ENCODE data around the gene PPARD.

The PPARD gene

GRCh38 chr6:35403544-35404442 is 61.4 kb downstream of the PPARD start:
- Histone ChIP-seq H3K36me3 (no peaks in the 10 kb centered on the region), H3K4me1 (no peaks in the 10 kb centered on the region), H3K27ac (no peak overlapping the region), H3K9me3 (no peaks in the 10 kb centered on the region), H3K4me3 (no peak overlapping the region), H3K27me3 (no peaks in the 10 kb centered on the region)
- no peak for DNase-seq
- TF ChIP-seq CTCF (IDR thresholded peaks at IDR 0.05) = no peak
- intact Hi-C loops (cut with DNase I; ENCODE audit: low total_unique reads) = no loop called here

DNA sequence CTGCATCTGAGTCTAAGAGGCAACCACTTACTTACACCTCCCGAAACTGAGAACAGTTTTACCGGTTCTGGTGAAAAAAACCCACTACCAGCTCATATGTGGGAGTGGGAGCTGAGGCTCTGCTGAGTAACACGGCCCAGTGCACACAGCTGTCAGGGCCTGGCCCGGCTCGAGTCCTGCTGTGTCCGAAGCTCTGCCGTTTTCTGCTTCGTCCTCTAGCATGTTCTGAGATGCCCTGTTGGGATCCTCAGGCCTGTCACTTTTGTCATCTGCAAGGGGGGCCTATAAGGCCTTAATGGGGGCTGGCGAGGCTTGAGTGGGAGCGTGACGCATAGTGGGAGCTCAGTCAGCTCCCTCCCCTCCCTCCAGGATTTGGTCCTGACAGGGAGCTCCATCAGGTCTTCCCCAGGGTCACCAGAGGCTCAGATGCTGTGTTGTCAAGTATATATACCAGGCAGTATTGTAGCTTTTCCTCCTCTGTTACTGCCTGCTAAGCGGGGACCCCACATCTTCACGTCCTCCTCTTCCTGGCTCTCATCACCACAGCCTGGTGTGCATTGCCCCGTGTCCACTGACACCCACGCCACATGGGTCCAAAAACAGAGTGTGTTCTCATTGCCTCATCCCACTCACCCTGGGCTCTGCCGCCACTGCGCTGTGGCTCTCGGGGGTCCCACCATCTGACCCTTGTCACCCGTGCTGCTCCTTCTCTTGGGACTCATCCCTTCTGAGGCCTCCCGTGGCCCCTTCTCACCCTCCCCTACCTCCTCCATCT is 64.5 kb downstream of the PPARD start:
- no peak overlapping the region for H3K27ac ChIP-seq
- H3K4me3 ChIP-seq = no peak overlapping the region
- no peak for TF ChIP-seq CTCF (IDR thresholded peaks at IDR 0.05)
- DNase-seq = no peak
- no peaks in the 10 kb centered on the region for H3K4me1 ChIP-seq
- no peaks in the 10 kb centered on the region for H3K27me3 ChIP-seq
- H3K36me3 ChIP-seq = peaks cover 0 to 19% (median 17%) of the 10 kb centered on the region in 3 donors
- no peaks in the 10 kb centered on the region for H3K9me3 ChIP-seq
- intact Hi-C loops (cut with DNase I; ENCODE audit: low total_unique reads) = no loop called here

DNA sequence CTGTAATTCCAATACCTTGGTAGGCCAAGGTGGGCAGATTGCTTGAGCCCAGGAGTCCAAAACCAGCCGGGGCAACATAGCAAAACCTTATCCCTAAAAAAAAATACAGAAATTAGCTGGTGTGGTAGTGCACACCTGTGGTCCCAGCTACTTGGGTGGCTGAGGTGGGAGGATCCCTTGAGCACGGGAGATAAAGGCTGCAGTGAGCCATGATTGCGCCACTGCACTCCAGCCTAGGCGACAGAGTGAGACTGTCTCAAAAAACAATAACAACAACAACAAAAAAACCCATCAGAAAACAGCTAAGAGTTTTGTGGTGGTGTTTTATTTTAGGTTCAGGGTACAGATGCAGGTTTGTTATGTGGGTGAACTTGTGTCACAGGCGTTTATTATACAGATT is 66.9 kb downstream of the PPARD start:
- H3K27me3 ChIP-seq = no peaks in the 10 kb centered on the region
- H3K4me3 ChIP-seq = no peak overlapping the region
- intact Hi-C loops (cut with DNase I; ENCODE audit: low total_unique reads) = no loop called here
- H3K4me1 ChIP-seq = no peaks in the 10 kb centered on the region
- peaks cover 0 to 41% (median 31%) of the 10 kb centered on the region in 3 donors for H3K36me3 ChIP-seq
- H3K27ac ChIP-seq = no peak overlapping the region
- H3K9me3 ChIP-seq = no peaks in the 10 kb centered on the region
- no peak for TF ChIP-seq CTCF (IDR thresholded peaks at IDR 0.05)
- no peak for DNase-seq

DNA sequence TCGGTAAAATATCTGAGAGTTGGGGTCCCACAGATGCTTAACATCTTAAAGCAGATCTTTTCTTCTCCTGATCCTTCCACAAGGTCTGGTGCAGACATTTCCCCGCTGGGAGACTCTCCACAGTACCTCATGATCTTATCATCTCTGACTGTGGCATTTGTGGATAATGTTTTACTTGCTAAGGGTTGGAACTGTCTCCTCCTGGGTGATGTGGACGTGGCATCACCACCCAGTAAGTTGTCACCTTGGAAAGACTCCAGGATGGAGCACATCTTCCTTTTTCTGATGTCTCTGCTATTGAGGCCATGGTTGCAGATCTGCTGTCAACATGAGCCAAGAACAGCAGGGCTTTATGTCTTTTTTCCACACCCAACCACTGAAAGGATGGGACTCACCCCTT is 67.8 kb downstream of the PPARD start:
- intact Hi-C loops (cut with DNase I; ENCODE audit: low total_unique reads) = loop anchor here (10.0 kb wide), 1 partner anchor 65 kb away; the partner anchor contains the start of gene PPARD
- TF ChIP-seq CTCF (IDR thresholded peaks at IDR 0.05) = no peak
- H3K4me1 ChIP-seq = peaks cover 0 to 7% (median 4%) of the 10 kb centered on the region in 4 donors
- no peaks in the 10 kb centered on the region for H3K27me3 ChIP-seq
- peaks cover 0 to 41% (median 31%) of the 10 kb centered on the region in 3 donors for H3K36me3 ChIP-seq
- H3K27ac ChIP-seq = no peak overlapping the region
- no peaks in the 10 kb centered on the region for H3K9me3 ChIP-seq
- H3K4me3 ChIP-seq = no peak overlapping the region
- DNase-seq = no peak

- Histone ChIP-seq H3K27me3 (no peaks in the 10 kb centered on the region), H3K36me3 (peaks cover 0 to 41% (median 31%) of the 10 kb centered on the region in 3 donors), H3K4me3 (no peak overlapping the region), H3K4me1 (peaks cover 0 to 7% (median 6%) of the 10 kb centered on the region in 4 donors), H3K27ac (no peak overlapping the region), H3K9me3 (no peaks in the 10 kb centered on the region)
- intact Hi-C loops (cut with DNase I; ENCODE audit: low total_unique reads) = loop anchor here (10.0 kb wide), 1 partner anchor 66 kb away; the partner anchor contains the start of gene PPARD
- TF ChIP-seq CTCF (IDR thresholded peaks at IDR 0.05) = no peak
- DNase-seq = no peak
Measured at GRCh38 chr6:35411066-35411465, 68.7 kb downstream of the PPARD start.

All from tibial artery (tissue), 4 donors.